Chondrocyte (in vitro differentiated cells): ENCODE measurements around the gene FERMT3. TPM values are rescaled to one million over a fixed set of nuclear protein-coding genes. Genes with fewer than 3 reads are reported as not detected.
A peak's percentile ranks its signal among the peaks of the same experiment; 100 is the strongest.

ENCODE experiments used
- DNase-seq: peaks from one replicate; pipeline ENCODE4 v3.0.0; 2021; ENCODE audit warnings: mixed read lengths, low spot score
- H3K27ac Mint-ChIP-seq: one replicate; pipeline ENCODE4 v1.8.0; 2021; ENCODE audit warnings: mild to moderate bottlenecking, moderate library complexity, mixed read lengths; ENCODE audit not compliant: unreplicated experiment
- H3K27me3 Mint-ChIP-seq: 2 replicates; pipeline ENCODE4 v1.8.0; 2021; ENCODE audit warnings: low read depth, mixed read lengths
- H3K36me3 Mint-ChIP-seq: 2 replicates; pipeline ENCODE4 v1.8.0; 2021; ENCODE audit warnings: low read depth, mixed read lengths
- H3K4me1 Mint-ChIP-seq: 2 replicates; pipeline ENCODE4 v1.8.0; 2021; ENCODE audit warnings: low read depth, mild to moderate bottlenecking, mixed read lengths
- H3K4me3 Mint-ChIP-seq: one replicate; pipeline ENCODE4 v1.8.0; 2021; ENCODE audit warnings: mild to moderate bottlenecking, moderate library complexity, mixed read lengths; ENCODE audit not compliant: unreplicated experiment
- H3K9me3 Mint-ChIP-seq: 2 replicates; pipeline ENCODE4 v1.8.0; 2021; ENCODE audit warnings: low read depth, mixed read lengths
- total RNA-seq: library from RNA; stranded (reverse); gene quantifications from 3 replicates; pipeline ENCODE4 v1.2.1, GENCODE V29; 2021
- TF ChIP-seq, protein P1 (sequence below): fragments of 200-600 bp; sonication (generic); IDR thresholded peaks from 2 replicates; pipeline ENCODE4 v1.5.0; 2021; ENCODE audit warnings: antibody characterized with exemption, mild to moderate bottlenecking, moderate library complexity

FERMT3 gene
- total RNA-seq, 1 donor from 2014 or later, result 1.5 TPM

DNA sequence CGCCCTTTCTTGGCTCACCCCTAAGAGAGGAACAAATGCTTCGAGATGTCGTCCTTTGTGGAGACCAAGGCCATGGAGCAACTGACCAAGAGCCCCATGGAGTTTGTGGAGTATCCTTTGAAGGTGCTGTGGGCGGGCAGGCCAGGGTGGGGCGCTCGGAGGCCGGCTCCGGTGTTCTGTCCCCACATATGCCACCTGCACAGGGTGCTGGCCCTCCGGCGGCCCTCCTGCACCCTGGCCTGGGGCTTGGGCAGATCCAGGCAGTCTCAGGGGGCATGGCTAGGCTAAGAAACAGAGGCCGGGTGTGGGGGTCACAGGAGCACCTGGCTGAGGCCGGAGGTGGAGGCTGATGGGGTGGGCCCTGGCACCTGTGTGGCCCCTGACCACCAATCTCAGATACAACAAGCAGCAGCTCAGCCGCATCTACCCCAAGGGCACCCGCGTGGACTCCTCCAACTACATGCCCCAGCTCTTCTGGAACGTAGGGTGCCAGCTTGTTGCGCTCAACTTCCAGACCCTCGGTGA is 55.1 kb downstream of the FERMT3 start:
- DNase-seq, result no peak
- Mint-ChIP-seq H3K36me3 (peaks cover 38% of the 10 kb centered on the region), H3K4me1 (peaks cover 5% of the 10 kb centered on the region), H3K4me3 (no peak overlapping the region), H3K9me3 (no peaks in the 10 kb centered on the region), H3K27me3 (no peaks in the 10 kb centered on the region), H3K27ac (peak overlapping the region; percentile 17)
- TF ChIP-seq, protein P1, sequence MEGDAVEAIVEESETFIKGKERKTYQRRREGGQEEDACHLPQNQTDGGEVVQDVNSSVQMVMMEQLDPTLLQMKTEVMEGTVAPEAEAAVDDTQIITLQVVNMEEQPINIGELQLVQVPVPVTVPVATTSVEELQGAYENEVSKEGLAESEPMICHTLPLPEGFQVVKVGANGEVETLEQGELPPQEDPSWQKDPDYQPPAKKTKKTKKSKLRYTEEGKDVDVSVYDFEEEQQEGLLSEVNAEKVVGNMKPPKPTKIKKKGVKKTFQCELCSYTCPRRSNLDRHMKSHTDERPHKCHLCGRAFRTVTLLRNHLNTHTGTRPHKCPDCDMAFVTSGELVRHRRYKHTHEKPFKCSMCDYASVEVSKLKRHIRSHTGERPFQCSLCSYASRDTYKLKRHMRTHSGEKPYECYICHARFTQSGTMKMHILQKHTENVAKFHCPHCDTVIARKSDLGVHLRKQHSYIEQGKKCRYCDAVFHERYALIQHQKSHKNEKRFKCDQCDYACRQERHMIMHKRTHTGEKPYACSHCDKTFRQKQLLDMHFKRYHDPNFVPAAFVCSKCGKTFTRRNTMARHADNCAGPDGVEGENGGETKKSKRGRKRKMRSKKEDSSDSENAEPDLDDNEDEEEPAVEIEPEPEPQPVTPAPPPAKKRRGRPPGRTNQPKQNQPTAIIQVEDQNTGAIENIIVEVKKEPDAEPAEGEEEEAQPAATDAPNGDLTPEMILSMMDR, result no peak

DNA sequence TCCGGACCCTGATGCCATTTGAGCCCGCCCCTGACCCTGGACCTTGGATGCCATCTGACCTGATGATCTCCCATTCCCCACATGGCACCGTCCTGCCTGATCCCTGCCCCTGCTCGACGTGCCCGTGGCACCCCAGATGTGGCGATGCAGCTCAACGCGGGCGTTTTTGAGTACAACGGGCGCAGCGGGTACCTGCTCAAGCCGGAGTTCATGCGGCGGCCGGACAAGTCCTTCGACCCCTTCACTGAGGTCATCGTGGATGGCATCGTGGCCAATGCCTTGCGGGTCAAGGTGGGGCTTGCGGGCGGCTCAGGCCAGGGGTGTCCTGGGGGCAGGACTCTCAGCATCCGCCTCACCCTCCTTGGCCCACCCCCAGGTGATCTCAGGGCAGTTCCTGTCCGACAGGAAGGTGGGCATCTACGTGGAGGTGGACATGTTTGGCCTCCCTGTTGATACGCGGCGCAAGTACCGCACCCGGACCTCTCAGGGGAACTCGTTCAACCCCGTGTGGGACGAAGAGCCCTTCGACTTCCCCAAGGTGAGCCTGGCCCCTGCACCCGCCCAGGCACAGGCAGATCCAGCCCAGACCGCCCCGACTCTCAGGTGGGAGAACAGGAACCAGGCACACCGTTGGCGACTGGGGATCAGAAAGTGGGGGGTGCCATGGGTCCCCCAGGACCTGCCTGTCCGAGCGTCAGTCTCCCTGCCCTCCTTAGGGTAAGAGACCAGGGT is 55.9 kb downstream of the FERMT3 start:
- H3K27ac Mint-ChIP-seq, result peak overlapping the region; percentile 59
- H3K9me3 Mint-ChIP-seq, result no peaks in the 10 kb centered on the region
- H3K4me3 Mint-ChIP-seq, result no peak overlapping the region
- peaks cover 36% of the 10 kb centered on the region for H3K36me3 Mint-ChIP-seq
- TF ChIP-seq, protein P1, result no peak
- H3K27me3 Mint-ChIP-seq, result no peaks in the 10 kb centered on the region
- no peak for DNase-seq
- peaks cover 5% of the 10 kb centered on the region for H3K4me1 Mint-ChIP-seq

DNA sequence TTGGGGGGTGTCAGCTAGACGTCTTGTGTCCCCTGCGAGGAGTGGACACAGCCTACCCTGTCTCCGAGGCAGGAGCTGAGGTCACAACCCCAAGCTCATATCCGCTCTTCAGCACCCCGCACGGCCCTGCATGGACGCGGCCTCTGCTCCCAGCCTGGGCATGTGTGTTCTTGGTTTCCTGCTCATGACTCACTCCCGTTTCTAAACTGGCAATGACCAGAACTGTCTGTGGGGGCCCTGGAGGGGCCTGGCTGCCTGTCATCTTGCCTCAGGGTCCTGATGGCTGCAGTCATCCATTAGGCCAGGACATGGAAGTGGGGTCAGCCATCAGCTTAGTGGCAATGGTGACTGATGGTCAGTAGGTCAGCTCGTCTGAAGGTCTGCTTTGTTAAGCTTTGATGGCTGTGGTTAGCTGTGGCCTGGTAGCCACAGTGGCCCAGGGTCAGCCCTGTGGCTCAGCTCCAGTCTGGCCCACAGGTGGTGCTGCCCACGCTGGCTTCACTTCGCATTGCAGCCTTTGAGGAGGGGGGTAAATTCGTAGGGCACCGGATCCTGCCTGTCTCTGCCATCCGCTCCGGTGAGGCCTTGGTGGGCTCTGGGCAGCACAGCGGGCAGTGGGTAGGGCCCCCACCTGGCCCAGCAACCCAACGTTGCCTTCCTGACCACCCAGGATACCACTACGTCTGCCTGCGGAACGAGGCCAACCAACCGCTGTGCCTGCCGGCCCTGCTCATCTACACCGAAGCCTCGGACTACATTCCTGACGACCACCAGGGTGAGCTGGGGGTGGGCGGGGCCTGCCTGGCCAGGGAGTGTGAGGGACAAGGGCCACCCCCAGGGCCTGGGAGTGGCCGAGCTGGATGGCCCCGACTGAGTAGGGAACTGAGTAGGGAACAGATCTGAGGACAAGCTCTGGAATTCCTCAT is 56.8 kb downstream of the FERMT3 start:
- Mint-ChIP-seq H3K27me3 (no peaks in the 10 kb centered on the region), H3K4me1 (peaks cover 13% of the 10 kb centered on the region), H3K4me3 (no peak overlapping the region), H3K9me3 (no peaks in the 10 kb centered on the region), H3K27ac (peak overlapping the region; percentile 59), H3K36me3 (peaks cover 30% of the 10 kb centered on the region)
- TF ChIP-seq, protein P1, result no peak
- no peak for DNase-seq

DNA sequence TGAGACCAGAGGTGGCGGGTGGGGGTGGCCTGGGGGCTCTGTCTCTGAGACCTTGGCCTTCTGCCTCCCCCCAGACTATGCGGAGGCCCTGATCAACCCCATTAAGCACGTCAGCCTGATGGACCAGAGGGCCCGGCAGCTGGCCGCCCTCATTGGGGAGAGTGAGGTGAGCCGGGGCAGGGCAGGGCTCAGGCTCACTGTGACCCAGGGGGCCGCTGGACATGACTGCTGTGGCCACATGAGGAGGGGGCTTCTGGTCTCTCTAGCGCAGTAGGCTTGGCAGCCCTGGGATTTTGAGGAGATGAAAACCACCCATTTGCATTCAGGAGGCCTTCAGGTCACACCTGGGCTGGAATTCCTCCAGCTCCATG is 57.4 kb downstream of the FERMT3 start:
- DNase-seq, result no peak
- TF ChIP-seq, protein P1, result no peak
- Mint-ChIP-seq H3K27me3 (no peaks in the 10 kb centered on the region), H3K4me3 (no peak overlapping the region), H3K36me3 (peaks cover 28% of the 10 kb centered on the region), H3K27ac (no peak overlapping the region), H3K9me3 (no peaks in the 10 kb centered on the region), H3K4me1 (peaks cover 19% of the 10 kb centered on the region)

DNA sequence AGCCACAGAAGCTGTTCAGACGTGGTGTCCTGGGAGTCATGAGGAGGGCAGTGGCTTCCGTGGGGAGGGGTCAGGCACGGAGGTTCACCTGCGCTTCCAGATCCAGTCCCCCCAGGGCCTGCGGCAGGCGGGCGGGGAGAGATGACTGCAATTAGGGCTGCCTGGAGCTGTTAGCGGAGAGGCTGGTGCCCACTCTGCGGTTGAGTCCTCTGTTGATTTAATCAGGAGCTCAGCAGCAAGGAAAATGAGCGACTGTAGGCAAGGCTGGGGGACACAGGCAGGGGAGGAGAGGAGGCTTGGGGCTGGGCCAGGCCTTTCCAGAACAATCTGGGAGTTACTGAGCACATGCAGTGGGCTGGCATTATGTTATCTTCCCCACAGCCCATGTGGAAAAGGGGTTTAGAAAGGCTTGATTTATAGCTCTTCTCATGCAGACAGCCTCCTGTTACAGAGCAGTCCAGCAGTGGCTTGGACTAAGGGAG is 57.9 kb downstream of the FERMT3 start:
- H3K4me3 Mint-ChIP-seq, result no peak overlapping the region
- no peak overlapping the region for H3K27ac Mint-ChIP-seq
- TF ChIP-seq, protein P1, result no peak
- peaks cover 26% of the 10 kb centered on the region for H3K36me3 Mint-ChIP-seq
- H3K27me3 Mint-ChIP-seq, result no peaks in the 10 kb centered on the region
- peaks cover 21% of the 10 kb centered on the region for H3K4me1 Mint-ChIP-seq
- no peak for DNase-seq
- no peaks in the 10 kb centered on the region for H3K9me3 Mint-ChIP-seq
